Neuronal stem cell (in vitro differentiated cells): Measurements from ENCODE around the gene ITFG1. TPM values are rescaled to one million over a fixed set of nuclear protein-coding genes. Genes with fewer than 3 reads are reported as not detected.

ENCODE experiments used
- DNase-seq: peaks from one replicate; pipeline ENCODE4 v3.0.0-alpha.2; 2013; ENCODE audit warnings: low spot score
- H2AFZ ChIP-seq: one replicate; pipeline ENCODE4 v1.6.1; 2013; ENCODE audit warnings: mild to moderate bottlenecking, low read length, inconsistent platforms
- H2AK5ac ChIP-seq: 2 replicates; pipeline ENCODE4 v1.6.1; 2013; ENCODE audit warnings: low read depth, mild to moderate bottlenecking, inconsistent platforms, low read length, moderate library complexity, mixed read lengths
- H2BK120ac ChIP-seq: 2 replicates; pipeline ENCODE4 v1.6.1; 2013; ENCODE audit warnings: low read depth, mild to moderate bottlenecking, inconsistent platforms, low read length, moderate library complexity, mixed read lengths
- H2BK12ac ChIP-seq: one replicate; pipeline ENCODE4 v1.6.1; 2013; ENCODE audit warnings: low read length, inconsistent platforms
- H2BK15ac ChIP-seq: 2 replicates; pipeline ENCODE4 v1.6.1; 2013; ENCODE audit warnings: mild to moderate bottlenecking, low read length, inconsistent platforms, mixed read lengths
- H2BK5ac ChIP-seq: one replicate; pipeline ENCODE4 v1.6.1; 2013; ENCODE audit warnings: inconsistent platforms, mild to moderate bottlenecking, low read length, moderate library complexity
- H3K14ac ChIP-seq: one replicate; pipeline ENCODE4 v1.6.1; 2013; ENCODE audit warnings: low read length, inconsistent platforms
- H3K18ac ChIP-seq: 2 replicates; pipeline ENCODE4 v1.6.1; 2013; ENCODE audit warnings: low read length, inconsistent platforms
- H3K23ac ChIP-seq: 2 replicates; pipeline ENCODE4 v1.6.1; 2013; ENCODE audit warnings: low read depth, mild to moderate bottlenecking, mixed read lengths, low read length, inconsistent platforms; ENCODE audit not compliant: poor library complexity
- H3K27ac ChIP-seq: replicated peaks from 3 replicates; pipeline ENCODE4 v1.5.1; 2013; ENCODE audit warnings: low read length, inconsistent platforms
- H3K27me3 ChIP-seq, 3 experiments: 2 replicates each; pipeline ENCODE4 v1.6.1; 2013; ENCODE audit warnings: low read length in 3 of 3, mild to moderate bottlenecking in 2 of 3, inconsistent platforms in 1 of 3, low read depth in 1 of 3, mixed read lengths in 1 of 3, moderate library complexity in 1 of 3; ENCODE audit not compliant: control insufficient read depth in 3 of 3, insufficient read depth in 3 of 3
- H3K36me3 ChIP-seq, 2 donors: replicated peaks in 1 of 2; 2 replicates each; pipeline ENCODE4 v1.6.1; 2013; ENCODE audit warnings: low read length in 2 of 2; ENCODE audit not compliant: control insufficient read depth in 2 of 2, insufficient read depth in 2 of 2
- H3K4ac ChIP-seq: 2 replicates; pipeline ENCODE4 v1.6.1; 2013; ENCODE audit warnings: inconsistent platforms, mild to moderate bottlenecking, low read length, moderate library complexity
- H3K4me1 ChIP-seq, 2 donors: 1 replicate in 1 of 2; 2 replicates in 1 of 2; pipeline ENCODE4 v1.6.1; 2013; ENCODE audit warnings: low read length in 2 of 2, low read depth in 1 of 2; ENCODE audit not compliant: control insufficient read depth in 2 of 2, insufficient read depth in 1 of 2
- H3K4me2 ChIP-seq: one replicate; pipeline ENCODE4 v1.6.1; 2013; ENCODE audit warnings: mild to moderate bottlenecking, low read length, inconsistent platforms; ENCODE audit not compliant: insufficient read depth, poor library complexity, severe bottlenecking
- H3K4me3 ChIP-seq, 2 donors: 2 replicates each; pipeline ENCODE4 v1.5.1; 2013; ENCODE audit warnings: low read length in 2 of 2, mild to moderate bottlenecking in 2 of 2, inconsistent platforms in 1 of 2, moderate library complexity in 1 of 2
- H3K79me1 ChIP-seq: one replicate; pipeline ENCODE4 v1.6.1; 2013; ENCODE audit warnings: low read depth, mild to moderate bottlenecking, inconsistent platforms, low read length, moderate library complexity
- H3K9ac ChIP-seq: one replicate; pipeline ENCODE4 v1.6.1; 2013; ENCODE audit warnings: mild to moderate bottlenecking, low read depth, low read length, inconsistent platforms; ENCODE audit not compliant: poor library complexity
- H3K9me3 ChIP-seq, 2 donors: replicated peaks in 1 of 2; 2 replicates each; pipeline versions ENCODE3 to v1.6.1; 2013; ENCODE audit warnings: low read length in 2 of 2, mild to moderate bottlenecking in 2 of 2, inconsistent platforms in 1 of 2, low read depth in 1 of 2, mixed read lengths in 1 of 2, moderate library complexity in 1 of 2; ENCODE audit not compliant: control insufficient read depth in 2 of 2, insufficient read depth in 1 of 2
- H4K8ac ChIP-seq: one replicate; pipeline ENCODE4 v1.6.1; 2013; ENCODE audit warnings: low read depth, mild to moderate bottlenecking, inconsistent platforms, low read length, moderate library complexity
- H4K91ac ChIP-seq: one replicate; pipeline ENCODE4 v1.6.1; 2013; ENCODE audit warnings: low read length, low read depth, mild to moderate bottlenecking, inconsistent platforms; ENCODE audit not compliant: poor library complexity
- WGBS, 2 donors: extraction: QIAGEN DNeasy Blood & Tissue Kit; methylation state at CpG; one replicate each; pipeline ENCODE4 v1.1.7; 2013; ENCODE audit warnings: missing lambda C conversion rate in 2 of 2, mixed read lengths in 1 of 2; ENCODE audit not compliant: insufficient read length in 2 of 2, insufficient replicate concordance in 1 of 2; ENCODE audit errors: extremely low coverage in 2 of 2; 5-methylcytosine and 5-hydroxymethylcytosine counted together
- polyA plus RNA-seq, 2 experiments: library from polyadenylated mRNA; stranded (reverse); fragments of 200-250 nt; gene quantifications; one replicate each; pipeline ENCODE4 v1.2.3, GENCODE V29; 2013

ITFG1 gene
- 30.1 TPM for polyA plus RNA-seq (2013, experiment 1 of 2)
- 31.8 TPM for polyA plus RNA-seq (2013, experiment 2 of 2)

DNA sequence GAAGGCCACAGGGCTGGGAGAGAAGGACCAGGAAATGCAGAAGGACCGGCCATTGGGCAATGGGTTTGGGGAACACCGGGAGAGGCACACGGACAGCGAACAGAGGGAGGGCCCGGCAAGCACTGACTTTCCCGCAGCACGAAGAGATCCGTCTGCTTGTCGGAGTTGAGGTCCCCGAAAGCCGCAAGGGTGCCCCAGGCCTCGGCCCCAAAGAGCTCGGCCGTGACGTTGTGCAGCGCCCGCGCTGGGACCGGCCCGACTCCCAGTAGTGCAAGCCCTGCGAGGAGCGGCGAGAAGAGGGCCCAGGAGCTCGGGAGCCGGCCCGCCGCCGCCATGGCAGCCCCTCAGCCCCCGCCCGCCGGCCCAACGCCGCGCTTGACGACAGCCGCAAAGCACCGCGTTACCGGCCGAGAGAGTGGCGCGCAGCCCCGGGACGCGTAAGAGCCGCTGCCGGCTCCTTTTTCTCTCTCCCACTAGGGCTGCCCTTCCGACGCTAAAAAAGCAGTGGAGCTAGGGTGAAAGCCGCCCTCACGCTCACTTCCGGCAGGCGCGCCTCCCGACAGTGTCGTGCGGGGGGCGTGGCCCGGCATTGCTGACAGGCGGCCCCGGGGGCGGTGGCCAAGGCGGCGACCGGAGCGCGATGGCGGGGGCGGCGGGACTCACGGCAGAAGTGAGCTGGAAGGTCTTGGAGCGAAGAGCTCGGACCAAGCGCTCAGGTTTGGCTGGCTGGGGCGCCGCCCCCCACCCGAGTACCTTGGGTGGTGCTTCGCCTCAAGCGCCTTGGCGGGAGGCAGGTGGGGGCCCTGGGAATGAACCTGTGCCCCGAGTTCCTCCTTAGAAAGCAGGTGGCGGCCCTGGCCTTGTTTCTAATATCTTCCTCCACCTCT lies at the start of gene ITFG1, which contains the start of gene PHKB:
TSS of gene ITFG1 (minus strand) at position 353 of the 887 bp plus-strand sequence. CDS start at position 335, 18 bp downstream.
TSS of gene PHKB (plus strand) at position 621 of the 887 bp plus-strand sequence. CDS start at position 641, 20 bp downstream.
- Histone ChIP-seq H3K9me3 (no peaks in the 10 kb centered on the region), H3K27ac (peak within 1 kb of the TSS; percentile 100), H3K9ac (peak within 1 kb of the TSS; percentile 83), H2BK120ac (peak within 1 kb of the TSS; percentile 29), H2BK12ac (no peak within 1 kb of the TSS), H3K27me3 (no peaks in the 10 kb centered on the region), H3K4me1 (peaks cover 9 to 18% of the 10 kb centered on the region in 2 donors), H4K91ac (no peak within 1 kb of the TSS), H3K36me3 (peaks cover 0 to 29% of the 10 kb centered on the region in 2 donors), H3K14ac (no peak within 1 kb of the TSS), H2BK5ac (peak within 1 kb of the TSS; percentile 94), H2AFZ (peak within 1 kb of the TSS; percentile 96), H3K4ac (peak within 1 kb of the TSS; percentile 48), H2BK15ac (no peak within 1 kb of the TSS), H2AK5ac (no peak within 1 kb of the TSS), H4K8ac (no peak within 1 kb of the TSS), H3K18ac (peak within 1 kb of the TSS; percentile 98), H3K23ac (peak within 1 kb of the TSS; percentile 98), H3K4me3 (peak within 1 kb of the TSS; percentile 77 to 97), H3K79me1 (peaks cover 6% of the 10 kb centered on the region), H3K4me2 (peak within 1 kb of the TSS; percentile 73)
- no CpG with 5 or more reads among the region's 82 CpGs for WGBS, 2 donors
- peak; percentile 93 for DNase-seq

DNA sequence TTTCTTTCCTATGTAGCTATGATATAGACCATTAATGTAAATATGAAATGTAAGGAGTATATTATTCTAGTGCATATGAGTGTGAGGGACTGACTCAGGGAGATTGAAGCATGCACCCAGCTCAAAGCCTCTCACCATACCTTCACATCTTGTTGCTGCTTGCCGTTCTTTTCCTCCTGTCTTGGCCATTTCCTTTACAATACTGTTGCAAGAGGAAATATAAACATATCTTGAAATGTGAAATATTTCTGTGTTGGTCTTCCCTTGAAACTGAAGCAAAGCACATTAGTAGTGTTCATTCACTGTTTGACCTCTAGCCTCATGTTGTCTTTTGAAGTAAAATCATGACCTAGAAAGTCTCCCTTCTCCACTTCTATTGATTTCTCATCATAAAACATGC lies 46.8 kb upstream of the ITFG1 start:
- no peak for DNase-seq
- WGBS, 2 donors = no CpG with 5 or more reads among the region's 1 CpG
- H2BK15ac ChIP-seq = no peak overlapping the region
- H3K9ac ChIP-seq = no peak overlapping the region
- H3K79me1 ChIP-seq = no peaks in the 10 kb centered on the region
- peaks cover 2 to 51% of the 10 kb centered on the region in 2 donors for H3K36me3 ChIP-seq
- no peak overlapping the region for H4K8ac ChIP-seq
- H2BK5ac ChIP-seq = no peak overlapping the region
- H2AFZ ChIP-seq = no peak overlapping the region
- H3K18ac ChIP-seq = no peak overlapping the region
- no peaks in the 10 kb centered on the region for H3K27me3 ChIP-seq
- no peaks in the 10 kb centered on the region for H3K9me3 ChIP-seq
- no peak overlapping the region for H2BK12ac ChIP-seq
- no peak overlapping the region for H3K4me2 ChIP-seq
- H3K4me1 ChIP-seq = no peaks in the 10 kb centered on the region
- no peak overlapping the region for H3K4ac ChIP-seq
- H2BK120ac ChIP-seq = no peak overlapping the region
- no peak overlapping the region for H3K4me3 ChIP-seq
- no peak overlapping the region for H3K23ac ChIP-seq
- H4K91ac ChIP-seq = no peak overlapping the region
- no peak overlapping the region for H3K27ac ChIP-seq
- no peak overlapping the region for H2AK5ac ChIP-seq
- H3K14ac ChIP-seq = no peak overlapping the region

GRCh38 chr16:47506800-47507199 lies 45.9 kb upstream of the ITFG1 start:
- no peak overlapping the region for H3K18ac ChIP-seq
- no peak overlapping the region for H3K9ac ChIP-seq
- no peak overlapping the region for H3K4ac ChIP-seq
- no peak overlapping the region for H3K14ac ChIP-seq
- H3K9me3 ChIP-seq = no peaks in the 10 kb centered on the region
- H2AFZ ChIP-seq = no peak overlapping the region
- no peak overlapping the region for H3K4me2 ChIP-seq
- no peak overlapping the region for H3K27ac ChIP-seq
- DNase-seq = no peak
- no peak overlapping the region for H3K23ac ChIP-seq
- no peaks in the 10 kb centered on the region for H3K79me1 ChIP-seq
- peaks cover 2 to 51% of the 10 kb centered on the region in 2 donors for H3K36me3 ChIP-seq
- H2BK15ac ChIP-seq = no peak overlapping the region
- no peak overlapping the region for H4K8ac ChIP-seq
- H3K4me3 ChIP-seq = no peak overlapping the region
- no peak overlapping the region for H2BK120ac ChIP-seq
- no peak overlapping the region for H2BK5ac ChIP-seq
- WGBS, 2 donors = no CpG with 5 or more reads among the region's 2 CpGs
- no peak overlapping the region for H2BK12ac ChIP-seq
- H4K91ac ChIP-seq = no peak overlapping the region
- no peaks in the 10 kb centered on the region for H3K4me1 ChIP-seq
- H3K27me3 ChIP-seq = no peaks in the 10 kb centered on the region
- H2AK5ac ChIP-seq = no peak overlapping the region

DNA sequence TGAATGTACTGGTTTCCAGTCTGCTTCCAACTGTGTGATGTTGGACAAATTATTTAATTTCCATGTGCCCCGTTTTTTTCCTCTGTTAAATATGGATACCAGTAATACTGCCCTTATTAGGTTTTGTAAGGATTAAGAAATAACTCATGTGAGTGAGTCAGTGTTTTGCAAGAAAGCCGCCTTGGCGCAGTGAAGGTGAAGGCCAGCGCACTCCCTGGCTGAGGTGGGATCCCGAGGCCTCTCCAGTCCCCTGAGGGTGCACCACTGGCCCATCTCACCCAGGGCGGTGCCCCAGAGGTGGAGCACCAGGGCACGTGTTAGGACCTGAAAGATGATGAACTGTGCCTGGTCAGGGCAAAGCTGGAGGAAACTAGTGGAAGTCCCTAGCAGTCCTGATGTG lies 43.7 kb upstream of the ITFG1 start:
- Histone ChIP-seq H3K4ac (no peak overlapping the region), H2BK120ac (no peak overlapping the region), H4K91ac (no peak overlapping the region), H3K9me3 (no peaks in the 10 kb centered on the region), H3K27me3 (no peaks in the 10 kb centered on the region), H2BK15ac (no peak overlapping the region), H2AFZ (no peak overlapping the region), H3K4me2 (no peak overlapping the region), H3K4me3 (no peak overlapping the region), H2AK5ac (no peak overlapping the region), H3K14ac (no peak overlapping the region), H3K9ac (no peak overlapping the region), H2BK5ac (no peak overlapping the region), H2BK12ac (no peak overlapping the region), H3K79me1 (no peaks in the 10 kb centered on the region), H3K23ac (no peak overlapping the region), H3K18ac (no peak overlapping the region), H3K36me3 (peaks cover 6 to 60% of the 10 kb centered on the region in 2 donors), H4K8ac (peak overlapping the region; percentile 30), H3K27ac (no peak overlapping the region), H3K4me1 (no peaks in the 10 kb centered on the region)
- no peak for DNase-seq
- no CpG with 5 or more reads among the region's 7 CpGs for WGBS, 2 donors
